Measurements from ENCODE around the gene CORO2B.

DNA sequence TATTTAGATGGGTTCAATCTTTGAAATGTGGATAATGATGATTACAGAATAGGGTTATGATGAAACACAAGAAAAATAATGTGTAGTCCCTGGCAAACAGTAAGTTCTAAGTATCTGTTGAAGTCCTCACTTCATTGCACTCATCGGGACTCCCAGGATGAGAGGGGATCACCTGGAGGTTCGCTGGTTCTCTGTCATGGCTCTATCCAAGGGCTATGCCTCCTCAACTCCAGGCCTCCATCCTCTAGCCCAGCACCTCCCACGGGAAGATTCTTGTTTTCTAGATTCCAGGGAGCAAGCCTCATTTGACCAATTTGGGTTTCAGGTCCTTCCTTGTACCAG lies 196.4 kb downstream of the CORO2B start:
- TF ChIP-seq ZNF24 (IDR thresholded peaks at IDR 0.05) (no peak), ZKSCAN8 (CRISPR knock-in tag; IDR thresholded peaks at IDR 0.05) (no peak)

All from K562 (cell line).